HG03439 (cell line): ENCODE measurements around the gene SIX1.

Source experiments
- ATAC-seq: cut with Tn5 transposase; IDR thresholded peaks from one replicate; pipeline ENCODE4 v1.9.1; 2021; ENCODE audit warnings: mild to moderate bottlenecking, moderate library complexity; ENCODE audit not compliant: unreplicated experiment

The SIX1 gene

DNA sequence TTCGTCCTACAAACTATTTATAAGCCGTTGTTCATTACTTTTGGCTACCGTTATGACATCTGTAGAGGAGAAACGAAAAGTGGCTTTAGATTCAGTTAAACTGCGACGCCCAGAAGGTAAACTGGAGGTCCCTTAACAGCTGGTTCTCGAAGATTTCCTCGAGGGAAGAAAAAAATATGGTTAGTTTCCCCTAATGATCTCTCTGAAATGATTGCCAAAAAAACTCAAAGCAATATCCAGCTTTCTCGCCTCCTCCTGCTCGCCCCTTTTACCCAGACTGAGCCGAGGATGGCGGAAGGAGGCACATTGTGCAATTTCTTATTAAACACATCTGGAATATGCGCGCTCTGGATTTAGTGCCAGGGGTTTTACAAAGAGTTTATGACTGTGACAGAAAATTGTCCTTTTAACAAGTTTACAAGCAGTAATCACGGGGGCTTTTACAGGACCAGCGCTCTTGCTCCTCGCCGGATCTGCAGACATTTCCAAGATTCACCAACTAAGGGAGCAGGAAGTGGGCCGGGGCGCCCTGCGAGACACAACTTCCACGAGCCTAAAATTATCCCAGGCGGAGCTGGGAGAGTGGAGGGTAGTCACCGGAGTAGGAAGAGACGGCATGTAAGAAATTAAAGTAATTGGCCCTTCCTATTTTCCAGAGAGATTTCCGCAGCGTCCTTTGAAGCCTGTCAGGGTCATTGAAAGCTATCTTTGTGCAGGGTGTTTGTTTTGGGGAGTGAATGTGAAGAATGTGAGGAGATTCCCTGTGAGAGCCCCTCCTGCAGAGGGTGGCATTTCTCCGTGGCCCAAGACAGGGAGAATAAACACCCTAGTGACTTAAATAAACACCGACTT lies 5.6 kb downstream of the SIX1 start:
- ATAC-seq = no peak

DNA sequence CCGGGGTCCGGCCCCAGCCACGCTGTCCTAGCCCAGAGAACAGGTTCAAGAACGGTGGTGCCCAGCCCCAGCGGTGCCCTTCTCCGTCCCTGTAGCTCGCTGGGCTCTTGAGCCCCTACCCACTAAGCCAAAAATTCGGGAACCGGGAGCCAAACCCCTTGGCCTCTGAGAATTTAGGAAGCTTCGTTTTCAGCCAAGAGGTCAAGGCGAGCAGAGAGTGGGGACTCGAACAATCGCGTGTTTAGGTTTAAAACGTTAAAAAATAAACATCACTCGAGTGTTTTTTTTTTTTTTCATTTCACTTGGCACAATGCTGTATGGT lies 6.2 kb downstream of the SIX1 start:
- no peak for ATAC-seq

DNA sequence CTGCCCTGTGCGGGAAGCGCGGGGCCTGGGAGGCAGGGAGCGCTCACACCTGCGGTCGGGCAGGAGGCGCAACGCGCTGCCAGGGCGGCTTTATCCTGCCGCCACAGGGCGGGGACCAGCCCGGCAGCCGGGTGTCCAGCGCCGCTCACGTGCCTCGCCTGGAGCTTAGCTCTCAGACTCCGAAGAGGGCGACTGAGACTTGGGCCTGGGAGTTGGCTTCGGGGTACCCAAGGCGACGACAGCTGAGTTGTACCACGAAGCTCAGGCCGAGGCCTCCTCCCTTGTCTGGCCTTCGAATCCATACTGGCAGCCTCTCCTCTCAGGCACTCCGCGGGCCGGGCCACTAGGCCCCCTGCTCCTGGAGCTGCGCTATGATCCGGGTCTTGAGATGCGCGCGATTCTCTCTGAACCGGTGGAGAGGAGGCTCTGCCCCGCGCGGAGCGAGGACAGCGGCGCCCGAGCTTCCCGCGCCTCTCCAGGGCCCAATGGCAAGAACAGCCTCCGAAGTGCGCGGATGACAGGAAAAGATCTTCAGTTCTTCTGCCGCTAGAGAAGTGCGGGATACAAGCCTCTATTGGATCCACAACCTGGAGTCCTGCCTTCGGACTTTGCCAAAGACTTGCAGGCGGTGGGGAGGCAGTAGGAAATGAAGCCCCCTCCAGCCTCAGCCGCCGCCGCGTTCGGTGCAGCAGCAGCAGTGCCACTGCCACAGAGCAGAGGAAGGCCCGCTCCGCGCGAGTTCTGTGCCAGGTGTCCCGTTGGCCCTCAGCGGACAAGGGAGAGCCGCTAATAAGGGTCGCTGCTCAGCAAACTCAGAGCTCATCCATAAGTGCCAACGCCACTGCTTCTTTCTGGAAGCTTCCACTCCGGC lies 6.8 kb downstream of the SIX1 start:
- no peak for ATAC-seq

DNA sequence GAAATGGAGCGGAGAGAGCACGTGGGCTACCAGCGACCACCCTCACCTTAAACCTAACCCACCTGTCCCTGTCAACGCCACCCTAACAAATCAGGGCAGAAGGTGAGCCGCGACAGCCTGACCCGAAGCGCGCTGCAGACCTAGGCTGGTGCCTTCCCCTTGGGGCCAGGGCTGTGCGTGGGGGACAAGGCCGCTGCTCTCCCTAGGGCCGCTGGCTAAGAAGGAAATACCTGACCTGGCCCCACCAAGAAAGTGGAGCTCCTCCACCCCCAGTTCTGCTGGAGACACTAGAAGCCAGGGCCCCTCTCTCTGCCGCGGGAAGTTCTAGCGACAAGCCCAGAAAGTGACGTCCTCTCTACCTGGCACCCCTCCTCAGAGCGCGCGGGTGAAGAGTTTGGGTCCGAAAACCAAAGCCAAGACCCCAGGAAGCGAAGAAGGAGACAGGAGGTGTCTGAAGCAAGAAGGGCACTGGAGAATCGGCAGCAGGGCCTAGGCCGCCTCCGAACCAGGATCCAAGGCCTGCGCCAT lies 7.5 kb downstream of the SIX1 start:
- ATAC-seq = no peak

DNA sequence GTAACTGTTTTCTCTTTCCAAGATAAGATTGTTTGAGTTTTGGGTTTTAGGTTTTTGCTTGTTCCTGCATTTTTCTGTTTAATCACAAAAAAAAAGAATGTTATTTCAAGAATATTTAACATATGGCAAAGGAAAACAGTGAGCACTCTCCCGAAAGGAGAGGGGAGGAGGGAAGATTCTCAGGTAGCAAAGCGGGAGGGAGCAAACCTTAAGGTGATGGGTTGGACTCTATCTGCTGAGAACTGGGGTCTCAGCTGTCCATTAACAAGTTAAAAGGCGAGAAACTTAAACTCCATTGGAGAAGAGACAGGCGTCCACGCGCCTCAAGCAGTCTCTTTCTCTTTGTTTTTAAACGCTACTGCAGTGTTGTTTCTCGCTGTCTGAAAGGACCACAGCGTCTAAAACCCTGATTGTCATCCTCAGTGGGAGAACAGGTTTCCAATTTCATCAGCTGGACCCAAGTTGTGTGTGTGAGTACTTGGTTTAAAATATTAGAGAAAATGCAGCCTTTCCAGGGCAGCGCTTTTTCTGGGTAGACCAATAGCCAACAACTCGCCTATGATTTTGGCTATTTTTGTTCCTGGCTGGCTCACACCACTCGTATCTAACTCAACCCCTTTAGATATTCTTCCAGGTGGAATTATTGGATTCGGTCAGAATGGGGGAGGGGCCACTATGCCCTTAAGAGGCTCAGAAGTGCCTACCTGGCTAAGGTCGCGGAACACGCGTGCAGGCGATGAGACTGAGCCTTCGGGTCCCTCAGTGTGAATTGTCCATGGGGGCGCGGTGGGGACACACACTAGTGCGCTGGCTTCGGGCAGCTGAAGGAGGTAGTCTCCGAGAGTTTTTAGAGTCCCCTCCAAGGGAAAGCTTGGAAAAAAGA lies 8.2 kb downstream of the SIX1 start:
- ATAC-seq = no peak

DNA sequence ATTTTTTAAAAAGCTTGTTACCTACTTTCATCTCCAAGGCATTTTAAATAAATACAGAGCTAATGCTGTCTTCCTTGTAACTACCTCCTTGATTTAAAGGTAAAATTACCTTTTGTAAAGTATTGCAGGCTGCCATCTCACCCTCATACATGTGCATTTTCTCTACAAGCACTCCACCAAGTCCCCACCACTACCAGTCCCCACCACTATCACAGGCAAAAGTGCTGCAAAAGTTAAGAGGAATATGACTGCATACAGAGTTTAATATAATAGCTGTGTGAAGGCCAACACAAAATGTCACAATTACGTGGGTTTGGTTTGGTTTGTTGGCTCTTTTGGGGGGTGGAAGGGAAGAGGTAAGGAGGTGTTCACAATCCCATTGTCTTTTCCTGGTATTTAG lies 9.6 kb downstream of the SIX1 start:
- ATAC-seq = no peak

DNA sequence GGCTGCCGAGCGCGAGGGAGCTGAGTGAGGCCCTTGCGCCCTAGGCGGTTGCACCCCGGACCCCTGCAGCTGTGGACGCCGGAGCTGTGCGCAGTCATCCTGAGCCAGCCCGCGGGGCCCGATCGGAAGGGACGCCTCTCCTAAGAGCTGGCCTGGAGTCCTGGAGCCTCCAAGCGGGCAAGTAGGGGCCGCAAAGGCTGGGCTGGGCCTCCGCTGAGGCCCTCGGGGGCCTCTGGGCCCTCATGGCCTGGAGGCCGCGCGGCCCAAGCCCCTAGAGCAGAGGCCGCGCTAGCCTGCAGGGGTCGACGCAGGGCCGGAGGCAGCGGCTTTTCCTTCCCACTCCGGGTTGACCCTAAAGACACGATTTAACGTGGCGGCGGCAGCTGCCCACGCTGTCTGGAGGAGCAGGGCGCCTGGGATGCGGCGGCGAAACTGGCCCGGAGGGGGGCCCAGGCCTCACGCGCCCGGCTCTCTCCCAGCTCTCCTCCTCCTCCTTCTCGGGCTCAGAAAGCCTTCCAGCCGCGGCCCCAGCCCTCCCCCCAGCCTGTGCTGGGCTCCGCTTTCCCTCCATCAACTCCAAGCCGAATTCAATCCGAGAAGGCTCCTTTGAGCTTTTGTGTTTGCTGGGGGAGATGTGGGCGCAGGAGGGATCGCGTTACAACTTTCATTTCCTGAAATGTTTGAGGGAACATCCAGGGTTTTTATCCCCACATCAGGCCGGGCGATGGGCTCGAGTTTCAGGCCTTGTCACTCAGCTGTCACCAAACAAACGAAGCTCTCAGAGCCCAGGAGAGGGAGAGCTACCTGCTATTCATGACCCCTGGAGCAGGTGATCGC lies 11.6 kb downstream of the SIX1 start:
- ATAC-seq = no peak

DNA sequence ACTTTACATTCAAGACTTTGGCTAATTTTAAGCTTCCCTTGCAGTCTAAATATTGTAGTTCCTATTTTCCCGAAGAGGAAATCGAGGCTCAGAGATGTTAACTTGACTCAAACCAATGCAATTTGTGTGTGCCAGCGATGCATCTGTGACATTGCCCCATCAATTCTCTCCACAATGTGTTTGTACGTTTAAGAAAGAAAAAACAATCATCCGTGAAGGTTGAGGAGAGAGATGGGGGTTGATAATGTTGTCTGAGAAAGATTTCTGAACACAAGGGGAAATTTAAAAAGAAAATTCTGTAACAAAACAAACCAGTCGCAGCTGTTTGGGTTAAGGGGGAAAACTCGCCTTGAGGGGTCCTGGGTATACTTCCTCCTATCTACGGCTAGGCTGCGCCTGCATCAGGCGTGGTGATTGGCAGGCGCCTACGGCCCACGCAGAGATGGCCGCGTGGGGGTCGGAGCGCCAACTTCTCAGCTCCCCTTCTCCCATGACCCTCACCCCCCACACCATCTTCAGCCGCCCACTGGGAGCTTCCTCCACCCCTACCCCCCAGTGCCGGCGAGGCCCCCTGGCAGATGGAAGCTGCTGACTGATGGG lies 12.3 kb downstream of the SIX1 start:
- ATAC-seq = no peak

DNA sequence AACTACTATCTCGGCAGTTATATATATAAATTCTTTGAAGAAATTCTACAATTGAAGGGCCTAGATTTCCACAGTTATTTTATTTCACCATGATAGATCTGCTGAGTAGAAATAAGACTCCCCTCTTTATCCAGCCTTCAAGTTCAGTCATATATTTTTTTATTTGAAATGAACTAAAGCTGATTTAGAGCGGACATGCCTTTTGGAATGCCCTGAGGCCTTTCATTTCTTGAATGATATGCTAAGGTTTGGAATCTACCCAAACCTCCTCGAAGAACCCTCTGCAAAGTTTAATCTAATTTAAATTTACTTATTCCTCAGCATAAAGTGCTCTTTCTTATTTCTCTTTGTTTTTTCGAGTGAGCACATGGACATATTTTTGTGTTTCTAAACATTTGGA lies 15.1 kb downstream of the SIX1 start:
- no peak for ATAC-seq

DNA sequence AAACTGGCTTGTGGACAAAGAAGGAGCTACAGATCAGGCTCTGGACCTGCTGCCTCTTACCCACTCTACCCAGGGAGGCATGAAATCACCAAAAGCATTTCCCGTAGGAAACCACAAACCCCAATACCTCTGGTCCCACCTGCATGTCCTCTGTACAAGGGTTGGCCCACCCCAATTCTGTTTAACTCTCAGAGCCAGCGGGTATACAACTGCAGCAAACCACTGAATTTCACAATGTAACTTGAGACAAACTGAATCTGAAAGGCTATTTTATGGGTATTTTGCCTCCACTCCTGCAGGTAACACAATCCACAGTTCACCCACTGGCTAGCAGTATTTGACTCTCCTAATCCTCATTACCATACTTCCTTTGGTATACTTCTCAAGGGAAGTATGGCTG lies 16.5 kb downstream of the SIX1 start:
- ATAC-seq = peak; percentile 45

DNA sequence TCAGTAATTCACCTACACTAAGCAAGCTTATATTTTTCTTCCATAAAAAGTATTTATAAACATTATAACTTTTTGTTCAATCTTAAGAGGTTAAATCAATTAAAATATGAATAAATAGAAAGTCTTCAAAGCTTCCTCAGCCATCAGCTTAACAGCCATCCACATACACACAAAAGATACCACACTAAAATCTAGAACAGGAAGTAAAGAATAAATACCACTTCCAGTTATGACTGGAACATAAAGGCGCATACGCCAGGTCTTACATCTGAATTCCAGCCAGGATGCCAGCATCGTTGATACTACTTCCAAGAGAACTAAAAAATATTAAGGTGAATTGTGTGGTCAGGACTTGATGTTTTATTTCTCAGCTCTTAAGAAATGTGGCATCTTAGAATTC lies 17.0 kb downstream of the SIX1 start:
- peak; percentile 70 for ATAC-seq

DNA sequence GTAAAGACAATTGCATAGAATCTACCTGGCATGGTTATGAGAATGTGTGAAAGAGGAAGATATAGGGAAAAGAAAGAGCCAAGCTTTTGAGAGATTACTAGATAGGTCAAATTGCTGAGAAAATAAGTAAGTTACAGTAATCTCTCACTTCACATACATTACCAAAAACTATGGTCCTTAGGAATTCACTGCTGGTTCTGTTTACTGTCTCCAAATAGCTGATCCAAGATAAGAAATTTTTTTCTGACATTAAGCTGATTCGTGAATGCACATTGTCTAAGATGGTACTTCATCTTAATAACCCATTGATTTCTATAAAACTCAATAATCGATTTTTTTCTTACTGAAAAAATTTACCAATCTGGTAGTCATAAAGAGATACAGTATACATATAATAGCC lies 17.4 kb downstream of the SIX1 start:
- ATAC-seq = no peak

DNA sequence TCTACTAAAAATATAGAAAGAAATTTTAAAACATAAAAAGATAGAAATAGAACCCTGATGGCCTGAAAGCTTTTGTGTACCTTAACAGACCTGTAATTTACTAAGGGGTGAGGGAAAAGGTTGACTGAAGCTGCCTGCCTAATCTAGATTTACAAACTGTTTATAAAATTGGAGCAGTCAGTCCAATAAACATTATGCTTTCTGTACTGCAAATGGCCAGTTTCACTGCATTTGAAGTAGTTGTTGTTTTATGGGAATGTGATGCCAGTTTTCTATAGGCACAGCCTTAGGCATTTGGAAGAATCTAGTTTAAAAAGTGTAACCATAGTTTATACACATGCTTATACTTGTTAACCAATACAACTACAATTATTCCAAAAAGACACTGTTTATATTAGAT lies 19.1 kb downstream of the SIX1 start:
- no peak for ATAC-seq

DNA sequence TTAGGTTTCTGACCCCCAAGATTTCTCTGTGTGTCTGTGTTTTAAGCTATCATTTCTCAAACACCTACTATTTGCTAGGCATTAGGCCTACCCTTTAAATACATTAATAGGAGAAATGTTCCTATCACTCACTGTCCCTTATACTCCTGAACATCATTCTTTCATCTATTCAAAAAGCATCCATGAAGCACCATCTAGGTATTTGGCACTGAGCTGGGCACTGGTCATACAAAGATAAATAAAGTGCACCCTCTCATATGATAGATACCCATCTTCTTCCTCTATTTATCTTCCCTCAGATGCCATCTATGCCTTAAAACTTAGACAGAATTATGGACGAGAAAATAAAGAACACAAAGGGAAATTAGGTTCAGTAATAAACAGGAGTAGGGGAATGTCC lies 20.4 kb downstream of the SIX1 start:
- no peak for ATAC-seq

DNA sequence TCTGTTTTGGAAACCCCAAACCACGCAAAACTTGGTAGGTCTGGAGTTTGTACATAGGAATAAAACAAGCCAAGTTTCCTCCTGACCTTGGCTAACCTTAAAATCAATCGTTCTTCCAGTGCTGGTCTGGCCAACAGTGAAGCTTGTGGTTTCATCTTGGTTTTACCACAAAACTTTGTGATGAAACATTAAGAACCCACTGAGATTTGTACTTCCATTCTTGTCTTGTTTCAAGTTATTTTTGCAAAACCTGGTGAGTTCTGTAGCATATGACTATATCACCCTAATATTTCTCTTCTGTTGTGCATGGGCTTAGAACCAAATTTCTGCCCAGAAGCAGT lies 26.4 kb downstream of the SIX1 start:
- ATAC-seq = no peak

DNA sequence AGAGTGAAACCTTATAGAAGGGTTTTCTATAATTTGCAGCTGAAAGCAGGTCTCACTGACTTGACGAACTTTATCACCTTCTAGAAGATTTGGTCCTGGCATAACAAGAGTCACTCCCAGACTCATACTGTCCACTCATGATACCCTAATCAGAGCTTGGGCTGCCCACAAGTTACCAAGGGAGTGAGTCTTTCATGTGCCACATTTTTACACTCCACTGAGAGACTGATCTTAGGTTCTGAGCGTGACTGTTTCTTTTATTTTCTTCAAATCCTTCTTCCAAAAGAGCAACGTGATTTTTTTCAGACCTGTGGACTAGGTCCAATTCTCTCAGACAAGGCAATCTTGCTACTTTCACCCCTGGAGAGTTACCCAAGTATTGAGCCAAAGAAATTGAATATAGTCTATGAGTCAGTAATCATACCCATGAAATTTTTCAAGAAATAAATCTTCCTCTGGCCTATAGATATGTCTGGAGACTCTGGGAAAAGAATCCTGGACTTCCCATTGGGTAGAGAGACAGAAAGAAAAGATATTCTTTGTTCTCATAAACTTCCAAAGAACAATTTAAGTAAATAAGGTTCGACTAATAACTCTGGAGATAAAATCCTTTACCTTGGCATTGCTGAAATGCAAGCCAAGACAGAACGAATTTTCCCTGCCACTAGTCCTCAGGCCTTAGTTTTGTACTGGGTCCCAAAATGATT lies 26.9 kb downstream of the SIX1 start:
- no peak for ATAC-seq

DNA sequence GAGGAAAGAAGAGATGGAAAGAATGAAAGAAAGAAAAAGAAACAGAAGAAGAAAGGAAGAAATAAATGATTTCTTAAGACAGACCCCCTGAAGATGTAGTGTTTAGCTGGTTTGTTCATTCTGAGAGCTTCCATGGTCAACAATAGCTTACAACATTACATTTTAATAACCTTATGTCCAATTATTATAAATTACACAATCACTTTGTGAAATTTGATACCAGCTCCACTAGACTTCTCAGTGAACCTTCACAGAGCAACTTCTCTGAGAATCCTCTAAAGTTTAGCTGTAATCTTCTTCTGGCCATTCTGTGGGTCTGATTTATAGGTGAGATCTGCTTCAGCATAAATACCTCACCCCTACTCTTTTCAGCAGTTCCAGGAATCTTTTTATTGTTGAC lies 27.9 kb downstream of the SIX1 start:
- ATAC-seq = no peak

DNA sequence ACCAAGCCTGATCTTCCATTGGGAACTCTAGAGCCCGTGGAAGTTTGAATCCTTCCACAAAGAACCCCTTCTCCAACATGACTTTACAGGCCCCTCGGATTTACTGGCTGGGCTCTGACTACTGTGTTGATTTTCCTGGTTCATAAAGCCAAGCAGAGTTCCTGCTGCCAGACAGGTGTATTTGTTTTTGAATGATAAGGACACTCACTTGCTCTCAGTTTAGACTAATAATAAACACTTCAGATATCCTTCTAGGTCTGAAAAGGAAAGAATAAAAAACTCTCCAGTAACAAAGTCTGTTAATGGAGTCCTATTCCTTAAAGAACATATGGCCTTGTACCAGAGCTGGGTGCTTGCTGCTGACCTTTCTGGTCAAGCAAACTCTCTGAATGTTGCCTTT lies 31.0 kb downstream of the SIX1 start:
- no peak for ATAC-seq

DNA sequence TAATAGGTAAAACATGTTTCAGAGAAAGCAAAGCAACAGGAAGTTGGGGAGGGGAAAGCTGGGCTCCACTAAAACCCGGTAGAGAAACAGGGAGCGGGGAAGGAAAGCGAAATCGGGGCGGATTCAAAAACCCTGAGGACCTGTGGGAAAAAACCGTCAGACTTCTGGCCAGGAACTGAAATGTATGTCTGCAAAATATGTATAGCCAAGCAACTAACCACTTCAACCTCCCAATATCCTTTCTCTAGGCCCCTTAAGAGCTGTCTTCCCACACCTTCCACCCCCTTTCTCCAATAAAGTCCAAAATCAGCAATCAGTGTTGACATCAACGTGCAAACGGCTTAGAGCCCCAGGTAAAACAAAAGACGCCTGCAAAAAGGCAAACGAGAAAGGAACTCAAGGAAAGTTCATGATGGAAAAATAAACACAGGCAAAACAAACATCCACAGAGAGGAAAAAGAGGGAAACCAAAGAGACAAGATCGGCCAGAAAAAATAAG lies 32.8 kb downstream of the SIX1 start:
- ATAC-seq = no peak
